ENCODE results near the gene SLC39A11. TPM values are rescaled to one million over a fixed set of nuclear protein-coding genes. Genes with fewer than 3 reads are reported as not detected.

SLC39A11 gene
- total RNA-seq, 2 donors from 2014 or later: 27.8 to 39.6 TPM

DNA sequence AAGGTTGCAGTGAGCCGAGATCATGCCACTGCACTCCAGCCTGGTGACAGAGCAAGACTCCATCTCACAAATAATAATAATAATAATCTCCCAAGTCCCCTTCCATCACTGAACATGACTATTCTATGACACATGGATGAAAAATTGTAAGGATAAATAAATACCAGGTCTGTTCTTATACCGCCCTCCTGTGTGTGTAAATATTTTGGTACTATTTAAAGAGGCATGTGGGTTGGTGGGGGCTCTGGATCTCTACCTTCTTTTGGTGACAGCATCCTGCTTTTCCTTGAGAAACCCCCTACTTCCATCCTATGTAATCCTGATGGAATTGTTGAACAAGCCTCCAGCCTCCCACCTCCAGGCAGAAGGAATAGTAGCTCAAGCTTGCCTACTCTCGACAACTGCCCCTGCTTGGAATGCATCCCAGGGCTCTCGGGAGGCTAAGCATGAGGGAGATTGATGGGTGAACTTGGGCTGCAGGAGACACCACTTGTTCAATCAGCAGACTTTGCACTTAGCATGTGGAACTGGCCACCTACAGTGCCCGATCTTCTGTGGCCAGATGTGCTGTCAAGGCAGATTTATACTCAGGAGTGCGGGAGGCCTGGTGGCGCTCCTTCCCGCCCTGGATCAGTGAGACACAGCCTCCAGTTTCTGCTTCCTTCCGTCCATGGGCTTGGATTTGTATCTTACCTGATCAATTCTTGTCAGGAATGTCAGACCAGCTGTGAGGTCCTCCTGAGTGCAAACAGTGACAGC, 287.4 kb downstream of the SLC39A11 start:
- no peaks in the 10 kb centered on the region for H3K27me3 ChIP-seq
- H3K4me3 ChIP-seq: no peak overlapping the region
- TF ChIP-seq CTCF (IDR thresholded peaks at IDR 0.05) (no peak), POLR2A (IDR thresholded peaks at IDR 0.05) (no peak)
- ATAC-seq: no peak
- DNase-seq: no peak
- WGBS, 2 donors: 90 to 97% methylated on average over 9 of the region's 9 CpGs
- H3K9me3 ChIP-seq: no peaks in the 10 kb centered on the region
- no peaks in the 10 kb centered on the region for H3K36me3 ChIP-seq (replicated peaks in 1 of 2; ENCODE audit: insufficient read depth in 1 of 2, low read depth in 2 of 2)
- no peaks in the 10 kb centered on the region for H3K4me1 ChIP-seq
- no peak overlapping the region for H3K27ac ChIP-seq
- intact Hi-C loops (cut with DNase I): no loop called here

GRCh38 chr17:72802726-72803125, 289.8 kb downstream of the SLC39A11 start:
- H3K27me3 ChIP-seq: no peaks in the 10 kb centered on the region
- H3K4me1 ChIP-seq: no peaks in the 10 kb centered on the region
- TF ChIP-seq POLR2A (IDR thresholded peaks at IDR 0.05) (no peak), CTCF (IDR thresholded peaks at IDR 0.05) (no peak)
- H3K27ac ChIP-seq: no peak overlapping the region
- DNase-seq (no peak), ATAC-seq (no peak)
- H3K4me3 ChIP-seq: no peak overlapping the region
- no peaks in the 10 kb centered on the region for H3K9me3 ChIP-seq
- H3K36me3 ChIP-seq (replicated peaks in 1 of 2; ENCODE audit: insufficient read depth in 1 of 2, low read depth in 2 of 2): no peaks in the 10 kb centered on the region
- WGBS, 2 donors: 77 to 81% methylated on average over 8 of the region's 8 CpGs
- intact Hi-C loops (cut with DNase I): no loop called here

GRCh38 chr17:72797142-72797541, 295.3 kb downstream of the SLC39A11 start:
- Histone ChIP-seq H3K4me1 (no peaks in the 10 kb centered on the region), H3K36me3 (replicated peaks in 1 of 2; ENCODE audit: insufficient read depth in 1 of 2, low read depth in 2 of 2) (no peaks in the 10 kb centered on the region), H3K27me3 (no peaks in the 10 kb centered on the region), H3K9me3 (no peaks in the 10 kb centered on the region), H3K27ac (no peak overlapping the region), H3K4me3 (no peak overlapping the region)
- DNase-seq (no peak), ATAC-seq (no peak)
- no peak for TF ChIP-seq CTCF (IDR thresholded peaks at IDR 0.05)
- TF ChIP-seq POLR2A (IDR thresholded peaks at IDR 0.05): no peak
- 90 to 100% methylated on average over 2 of the region's 2 CpGs for WGBS, 2 donors
- intact Hi-C loops (cut with DNase I): no loop called here

GRCh38 chr17:72795941-72796340, 296.5 kb downstream of the SLC39A11 start:
- Histone ChIP-seq H3K9me3 (no peaks in the 10 kb centered on the region), H3K4me1 (no peaks in the 10 kb centered on the region), H3K27ac (no peak overlapping the region), H3K4me3 (no peak overlapping the region), H3K27me3 (no peaks in the 10 kb centered on the region), H3K36me3 (replicated peaks in 1 of 2; ENCODE audit: insufficient read depth in 1 of 2, low read depth in 2 of 2) (no peaks in the 10 kb centered on the region)
- DNase-seq (no peak), ATAC-seq (no peak)
- intact Hi-C loops (cut with DNase I): no loop called here
- TF ChIP-seq CTCF (IDR thresholded peaks at IDR 0.05) (no peak), POLR2A (IDR thresholded peaks at IDR 0.05) (no peak)
- WGBS, 2 donors: 89 to 96% methylated on average over 5 of the region's 5 CpGs

GRCh38 chr17:72794152-72794551, 298.3 kb downstream of the SLC39A11 start:
- Histone ChIP-seq H3K4me3 (no peak overlapping the region), H3K36me3 (replicated peaks in 1 of 2; ENCODE audit: insufficient read depth in 1 of 2, low read depth in 2 of 2) (no peaks in the 10 kb centered on the region), H3K27me3 (no peaks in the 10 kb centered on the region), H3K4me1 (no peaks in the 10 kb centered on the region), H3K9me3 (no peaks in the 10 kb centered on the region), H3K27ac (no peak overlapping the region)
- ATAC-seq (no peak), DNase-seq (no peak)
- intact Hi-C loops (cut with DNase I): no loop called here
- WGBS, 2 donors: 82 to 86% methylated on average over 5 of the region's 5 CpGs
- no peak for TF ChIP-seq POLR2A (IDR thresholded peaks at IDR 0.05)
- TF ChIP-seq CTCF (IDR thresholded peaks at IDR 0.05): no peak

Data from body of pancreas (tissue), 4 donors.